Activated CD8-positive, alpha-beta memory T cell treated with anti-CD3 and anti-CD28 coated beads, Interleukin-2, amount 50 U/mL, for 24 hours (primary cell): Measurements from ENCODE around the gene NFKBIL1.
"Not testable (repeated sequence)": the region's sequence is repeated elsewhere in the genome, so short reads cannot be mapped to it uniquely, and the experiment has no call there.

Source experiments
- DNase-seq: peaks from one replicate; pipeline ENCODE4 v3.0.0-alpha.2; 2020; ENCODE audit errors: extremely low read depth

NFKBIL1 gene

DNA sequence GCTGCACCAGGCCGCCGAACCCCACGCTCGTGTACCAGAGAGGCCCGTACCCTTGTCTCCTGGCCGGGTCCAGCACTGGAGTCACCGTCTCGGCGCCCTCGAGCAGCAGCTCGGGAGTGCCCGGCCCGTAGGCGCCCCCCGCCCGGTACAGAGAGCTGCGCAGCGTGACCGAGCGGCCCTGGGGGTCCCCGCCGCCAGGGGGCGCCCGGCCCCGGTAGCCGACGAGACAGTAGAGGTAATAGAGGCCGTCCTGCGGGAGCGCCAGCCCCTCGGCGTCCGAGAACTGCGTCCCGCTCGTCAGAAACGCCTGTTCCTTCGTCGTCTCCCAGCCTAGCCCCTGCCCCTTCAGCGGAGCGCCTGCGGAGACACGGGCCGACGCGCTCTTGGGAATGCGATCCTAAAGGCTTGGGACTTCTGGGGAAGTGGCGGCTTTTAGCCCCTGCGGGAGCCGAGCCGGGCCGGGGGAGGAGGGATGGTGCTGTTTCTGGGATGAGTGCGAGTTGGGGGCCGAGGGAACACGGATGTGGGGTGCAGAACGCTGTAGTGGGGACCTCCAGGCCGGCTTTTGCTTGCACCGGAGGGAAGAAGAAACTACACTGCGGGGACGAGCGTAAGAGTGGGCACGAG, 33.5 kb downstream of the NFKBIL1 start:
- DNase-seq = no peak

GRCh38 chr6:31581434-31582229, 34.2 kb downstream of the NFKBIL1 start:
- DNase-seq = no peak

- DNase-seq = no peak
Measured at GRCh38 chr6:31582230-31582643, 34.8 kb downstream of the NFKBIL1 start, which contains the start of gene LTB. TSS of gene LTB (minus strand) at chr6:31582424. CDS start at chr6:31582417, 7 bp downstream.

DNA sequence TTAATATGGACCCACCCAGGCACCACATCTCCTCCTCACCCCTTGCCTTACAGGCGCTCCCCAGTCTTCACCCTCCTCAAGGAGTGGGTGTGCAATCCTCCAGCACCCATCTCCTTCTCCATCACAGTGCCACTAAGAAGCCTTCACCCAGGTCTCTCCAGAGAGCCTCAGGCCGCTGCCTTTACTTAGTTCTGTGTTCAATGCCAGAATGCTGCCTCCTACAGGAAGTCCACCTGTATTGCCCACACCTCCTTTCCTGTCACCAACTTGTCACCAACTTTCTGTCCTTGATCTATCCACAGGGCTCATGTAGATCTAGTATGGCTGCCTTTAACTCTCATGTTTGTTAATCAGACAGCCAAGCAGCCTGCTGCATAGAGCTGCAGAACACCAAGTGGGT, 38.1 kb downstream of the NFKBIL1 start:
- DNase-seq = no peak

DNA sequence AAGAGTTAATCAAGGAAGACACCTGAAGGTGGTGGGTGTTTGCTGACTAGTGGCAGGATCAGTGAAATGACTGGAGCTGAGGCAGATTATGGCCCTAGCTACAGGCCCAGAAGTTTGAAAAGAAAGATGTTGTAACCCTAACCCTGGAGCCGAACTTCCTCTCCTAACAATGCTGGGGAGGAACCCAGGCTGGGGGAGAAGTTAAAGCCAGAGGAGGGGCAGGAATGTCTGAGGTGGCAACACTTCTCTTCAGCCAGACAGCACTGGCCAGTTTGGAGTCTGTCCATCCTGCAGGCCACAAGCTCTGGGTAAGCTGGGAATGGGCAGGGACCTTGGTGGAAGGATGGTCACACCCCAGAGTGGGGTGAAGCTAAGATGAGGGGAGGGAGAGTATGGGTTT, 38.6 kb downstream of the NFKBIL1 start, which contains the start of gene LST1:
TSS of gene LST1 (plus strand) at position 270 of the 400 bp plus-strand sequence. CDS start 1,023 bp downstream, outside the sequence.
- DNase-seq = no peak

DNA sequence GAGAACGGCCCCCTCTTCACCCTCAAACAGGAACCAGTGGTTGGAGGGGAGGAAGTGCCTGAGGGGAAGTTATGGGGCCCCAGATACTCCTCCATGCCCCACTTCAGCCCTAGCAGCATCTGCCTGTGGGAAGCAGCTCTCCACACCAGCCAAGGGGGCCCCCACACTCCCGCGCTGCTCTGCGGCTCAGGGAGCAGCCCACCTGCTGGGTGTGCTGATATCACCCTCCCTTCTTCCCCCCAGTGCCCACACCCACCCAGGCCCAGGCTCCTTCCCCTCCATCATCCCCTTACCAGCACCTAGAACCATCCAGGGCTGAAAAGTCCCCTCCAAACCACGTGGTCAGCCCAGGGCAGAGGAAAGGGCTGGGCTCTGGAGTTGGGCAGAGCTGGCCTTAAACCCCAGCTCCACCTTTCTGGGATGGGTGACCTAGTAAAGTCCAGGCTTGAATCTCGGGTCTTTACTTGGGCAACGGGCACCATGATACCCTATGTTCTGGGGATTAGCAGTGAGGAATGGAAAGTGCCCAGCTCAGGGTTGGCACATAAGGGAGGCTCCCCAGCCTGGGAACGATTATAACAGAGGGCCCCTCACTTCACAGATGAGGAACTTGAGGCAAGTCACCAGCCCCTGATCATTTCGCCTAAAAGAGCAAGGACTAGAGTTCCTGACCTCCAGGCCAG, 39.3 kb downstream of the NFKBIL1 start:
- DNase-seq = no peak

GRCh38 chr6:31587791-31588777, 40.7 kb downstream of the NFKBIL1 start:
- no peak for DNase-seq

DNA sequence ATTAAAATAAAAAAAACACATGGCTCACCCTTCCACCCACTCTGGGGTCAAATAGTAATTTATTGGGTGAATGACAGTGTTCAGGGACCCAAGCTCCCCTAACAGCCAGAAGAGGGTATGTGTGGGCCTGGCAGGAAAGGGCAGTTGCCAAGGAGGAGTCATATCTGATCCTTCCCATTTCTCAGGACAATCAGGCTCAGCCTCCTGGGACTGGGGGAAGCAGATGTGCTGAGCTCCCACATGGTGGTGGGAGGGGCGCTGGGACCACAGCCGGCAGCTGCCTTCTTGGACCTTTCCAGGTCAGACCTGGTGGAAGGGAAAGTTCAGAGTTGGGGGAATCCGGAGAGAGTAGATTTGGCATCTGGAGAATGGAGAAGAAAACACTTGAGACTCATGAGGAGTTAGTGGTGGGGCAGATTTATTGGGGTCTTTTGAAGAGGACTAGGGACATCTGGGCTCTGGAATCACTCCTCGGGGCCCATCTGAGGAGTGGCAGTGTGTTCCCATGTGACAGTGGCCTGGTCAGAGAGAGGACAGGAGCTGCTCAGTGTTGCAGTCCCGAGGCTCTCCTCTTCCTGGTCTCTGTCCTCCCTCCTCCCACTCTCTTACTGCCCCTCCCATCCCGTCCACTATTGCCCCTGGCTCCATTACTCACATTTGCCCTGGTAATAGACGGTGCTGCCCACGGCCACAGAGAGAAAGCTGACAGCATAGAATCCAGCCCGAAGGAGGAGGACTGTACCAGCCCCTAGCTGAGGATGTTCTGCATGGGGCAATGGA, 41.7 kb downstream of the NFKBIL1 start:
- DNase-seq = no peak

DNA sequence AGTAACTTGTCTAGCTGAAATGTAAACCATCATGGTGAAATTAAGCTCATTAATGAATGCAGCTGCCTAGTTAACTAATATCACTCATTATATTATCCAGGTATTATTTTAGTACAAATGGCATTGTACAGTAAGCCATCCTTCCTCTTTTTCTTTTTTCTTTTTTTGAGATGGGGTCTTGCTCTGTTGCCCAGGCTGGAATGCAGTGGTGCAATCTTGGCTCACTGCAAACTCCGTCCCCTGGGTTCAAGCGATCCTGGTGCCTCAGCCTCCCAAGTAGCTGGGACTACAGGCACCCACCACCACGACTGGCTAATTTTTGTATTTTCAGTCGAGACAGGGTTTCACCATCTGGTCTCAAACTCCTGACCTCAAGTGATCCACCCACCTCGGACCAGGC, 43.3 kb downstream of the NFKBIL1 start:
- not testable (repeated sequence) for DNase-seq

GRCh38 chr6:31592396-31592771, 45.0 kb downstream of the NFKBIL1 start:
- no peak for DNase-seq

GRCh38 chr6:31597006-31597405, 49.6 kb downstream of the NFKBIL1 start:
- no peak for DNase-seq

DNA sequence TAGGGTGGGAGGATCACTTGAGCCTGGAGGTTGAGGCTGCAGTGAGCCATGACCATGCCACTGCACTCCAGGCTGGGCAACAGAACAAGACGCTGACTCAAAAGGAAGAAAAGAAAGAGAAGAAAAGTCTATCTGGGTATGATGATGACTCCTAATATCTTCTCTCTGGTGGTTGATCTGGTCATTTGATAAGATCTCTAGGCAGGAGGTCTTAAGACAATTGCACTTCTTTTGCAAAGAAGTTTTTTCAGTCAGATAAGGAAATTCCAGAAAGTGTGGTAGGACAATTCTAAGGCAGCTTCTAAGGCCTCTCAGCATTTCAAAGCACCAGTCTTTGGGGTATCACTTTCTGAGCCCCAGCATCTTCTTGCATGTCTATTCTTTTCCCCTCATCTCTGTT, 59.9 kb downstream of the NFKBIL1 start:
- DNase-seq = no peak
